Daoy (cell line): ENCODE measurements around the gene CEP170B. TPM values are rescaled to one million over a fixed set of nuclear protein-coding genes. Genes with fewer than 3 reads are reported as not detected.
A peak's percentile ranks its signal among the peaks of the same experiment; 100 is the strongest.
"Not testable (repeated sequence)": the region's sequence is repeated elsewhere in the genome, so short reads cannot be mapped to it uniquely, and the experiment has no call there.

Experiments used
- DNase-seq: peaks from one replicate; pipeline ENCODE4 v3.0.0-alpha.2; 2015; ENCODE audit warnings: low read depth
- total RNA-seq: library from RNA; depleted of rRNA; stranded (reverse); fragments of >200 nt; shearing (Covaris generic); gene quantifications from 2 replicates; pipeline ENCODE4 v1.2.3, GENCODE V29; 2014

Gene CEP170B
- total RNA-seq, 1 experiment from 2014 or later: 16.7 TPM

DNA sequence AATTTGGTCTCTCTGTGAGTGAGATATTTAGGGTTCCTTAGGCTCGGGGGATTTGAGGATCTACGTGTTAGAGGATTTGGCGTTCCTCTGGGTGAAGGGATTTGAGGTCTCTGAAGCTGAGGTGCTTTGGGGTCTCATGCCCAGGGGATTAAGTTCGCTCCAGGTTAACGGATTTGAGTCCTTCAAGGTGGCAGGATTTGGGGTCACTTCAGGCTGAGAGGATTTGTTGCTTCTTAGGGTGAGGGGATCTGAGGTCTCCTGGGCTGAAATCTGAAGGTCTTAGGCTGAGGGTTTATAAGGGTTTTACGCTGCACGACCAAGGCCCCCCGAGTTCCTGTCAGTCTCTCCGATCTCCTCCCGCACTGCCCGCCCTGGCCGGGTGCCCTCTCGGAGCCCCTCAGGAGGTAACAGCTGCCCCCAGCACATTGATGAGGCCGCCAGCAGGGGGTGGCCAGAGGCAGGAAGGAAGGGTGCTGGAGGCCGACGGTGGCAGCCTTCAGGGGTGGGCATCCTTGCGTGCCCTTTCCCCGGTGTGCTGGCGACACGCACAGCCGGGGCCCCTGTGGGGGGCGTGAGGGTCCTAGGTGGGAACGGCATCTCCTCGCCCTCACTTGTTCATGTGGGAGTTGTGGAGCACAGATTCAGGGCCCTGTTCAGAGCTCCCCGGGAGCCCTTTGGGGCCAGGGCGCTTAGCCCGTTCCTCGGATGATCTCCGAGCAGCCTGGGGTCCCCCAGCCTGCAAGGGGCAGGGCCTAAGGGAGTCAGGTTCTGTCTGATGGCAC, 14.3 kb downstream of the CEP170B start:
- DNase-seq: no peak

- no peak for DNase-seq
Measured at GRCh38 chr14:104879983-104880565, 15.0 kb downstream of the CEP170B start.

GRCh38 chr14:104880584-104881210, 15.6 kb downstream of the CEP170B start:
- DNase-seq: no peak

DNA sequence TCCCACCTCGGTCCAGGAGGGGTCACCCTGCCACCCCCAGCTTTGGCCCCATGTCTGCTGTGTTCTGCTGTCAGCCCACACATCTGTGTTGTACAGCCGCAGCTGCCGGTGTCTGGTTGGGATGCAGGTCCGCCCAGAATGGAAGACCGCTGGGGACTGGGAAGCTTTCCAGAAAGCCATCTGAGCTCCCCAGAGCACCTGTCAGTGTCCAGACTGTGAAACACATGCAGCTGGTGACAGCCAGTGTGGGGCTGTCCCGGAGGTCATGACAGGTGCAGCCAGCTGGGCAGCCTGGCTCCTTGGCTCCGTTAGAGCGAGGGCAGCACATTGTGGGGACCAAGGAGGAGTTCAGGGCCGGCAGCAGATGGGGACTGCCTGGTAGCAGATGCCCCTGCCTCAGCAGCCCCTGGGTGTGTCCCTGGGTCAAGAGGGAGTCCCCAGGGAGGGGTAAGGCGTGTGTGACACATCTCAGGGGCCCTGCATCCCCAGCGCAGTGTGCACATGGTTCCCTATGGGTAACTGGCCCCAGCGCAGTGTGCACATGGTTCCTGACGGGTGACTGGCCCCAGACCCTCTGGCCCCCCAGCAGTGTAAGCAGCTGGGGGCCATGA, 16.4 kb downstream of the CEP170B start:
- no peak for DNase-seq

DNA sequence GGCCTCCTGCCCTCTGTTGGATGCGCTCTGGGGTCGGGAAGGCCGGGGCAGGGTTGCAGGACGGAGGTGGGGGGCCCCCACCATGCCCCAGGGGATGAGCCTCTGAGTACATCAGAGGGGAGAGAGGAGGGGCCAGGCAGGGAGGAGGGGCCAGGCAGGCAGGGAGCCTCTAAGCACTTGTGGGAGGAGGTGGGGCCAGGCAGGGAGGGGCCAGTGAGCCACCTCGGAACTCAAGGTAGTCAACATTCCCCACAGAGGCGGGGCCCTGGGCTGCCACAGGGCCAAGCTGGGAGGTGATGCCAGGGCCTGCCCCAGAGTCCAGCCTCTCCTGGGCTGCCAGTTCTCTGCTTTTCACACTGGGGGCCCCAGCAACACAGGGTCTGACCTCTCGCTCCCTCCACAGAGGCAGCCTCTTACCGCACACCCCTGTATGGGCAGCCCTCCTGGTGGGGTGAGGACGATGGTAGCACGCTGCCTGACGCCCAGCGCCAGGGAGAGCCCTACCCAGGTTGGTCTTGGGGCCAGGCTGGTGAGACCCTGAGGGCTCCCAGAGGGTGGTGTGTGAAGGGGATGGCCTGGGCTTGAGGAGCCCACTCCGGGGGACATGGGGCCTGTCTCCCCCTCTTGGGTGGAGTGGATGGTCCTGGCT, 17.4 kb downstream of the CEP170B start:
- DNase-seq: peak; percentile 61

- no peak for DNase-seq
Measured at GRCh38 chr14:104882991-104883660, 18.1 kb downstream of the CEP170B start.

GRCh38 chr14:104883681-104884361, 18.8 kb downstream of the CEP170B start:
- DNase-seq: no peak

DNA sequence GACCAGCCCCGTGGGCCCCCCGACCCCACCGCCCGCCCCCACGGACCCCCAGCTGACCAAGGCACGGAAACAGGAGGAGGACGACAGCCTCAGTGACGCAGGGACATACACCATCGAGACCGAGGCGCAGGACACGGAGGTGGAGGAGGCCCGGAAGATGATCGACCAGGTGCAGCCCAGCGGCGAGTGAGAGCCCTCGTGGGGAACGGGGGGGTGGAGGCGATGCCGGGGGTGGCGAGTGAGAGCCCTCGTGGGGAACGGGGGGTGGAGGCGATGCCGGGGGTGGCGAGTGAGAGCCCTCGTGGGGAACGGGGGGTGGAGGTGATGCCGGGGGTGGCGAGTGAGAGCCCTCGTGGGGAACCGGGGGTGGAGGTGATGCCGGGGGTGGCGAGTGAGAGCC, 19.3 kb downstream of the CEP170B start:
- not testable (repeated sequence) for DNase-seq

DNA sequence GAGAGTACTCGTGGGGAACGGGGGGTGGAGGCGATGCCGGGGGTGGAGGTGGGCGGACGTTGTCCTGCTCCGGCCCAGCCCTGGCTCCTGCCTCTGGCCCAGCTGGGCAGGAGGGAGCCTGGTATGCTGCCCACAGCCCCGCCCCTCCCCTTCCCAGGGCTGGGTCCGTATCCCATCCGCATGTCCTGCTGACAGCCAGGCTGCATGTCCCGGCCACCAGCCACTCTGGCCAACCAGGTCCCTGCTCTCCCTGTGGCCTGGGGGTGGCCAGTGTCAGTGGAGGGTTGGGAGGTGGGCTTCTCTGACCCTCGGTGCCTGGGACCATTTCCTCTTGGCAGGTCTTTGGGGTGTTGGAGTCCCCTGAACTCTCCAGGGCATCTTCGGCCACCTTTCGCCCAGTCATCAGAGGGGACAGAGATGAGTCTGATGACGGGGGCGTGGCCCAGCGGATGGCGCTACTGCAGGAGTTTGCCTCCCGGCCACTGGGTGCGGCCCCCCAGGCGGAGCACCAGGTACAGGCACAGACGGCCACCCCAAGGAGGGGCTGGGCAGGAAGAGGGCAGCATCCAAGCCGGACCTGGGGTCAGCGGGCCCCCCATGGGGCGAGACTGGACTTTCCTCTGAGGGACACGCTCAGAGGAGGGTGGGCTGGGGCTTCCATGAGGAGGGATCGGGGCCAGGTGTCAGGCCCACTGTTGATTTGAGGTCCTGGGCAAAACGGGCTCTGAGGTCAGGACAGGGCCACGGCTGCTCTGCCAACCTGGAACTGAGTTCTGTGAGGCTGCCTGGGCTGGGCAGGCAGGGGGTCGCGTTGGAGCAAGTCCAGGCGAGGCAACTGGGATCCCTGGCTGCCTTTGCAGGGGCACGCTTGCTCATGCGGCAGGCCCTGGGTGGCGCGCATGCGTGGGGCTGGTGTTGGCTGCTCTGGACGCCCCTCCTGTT, 20.2 kb downstream of the CEP170B start:
- no peak for DNase-seq

DNA sequence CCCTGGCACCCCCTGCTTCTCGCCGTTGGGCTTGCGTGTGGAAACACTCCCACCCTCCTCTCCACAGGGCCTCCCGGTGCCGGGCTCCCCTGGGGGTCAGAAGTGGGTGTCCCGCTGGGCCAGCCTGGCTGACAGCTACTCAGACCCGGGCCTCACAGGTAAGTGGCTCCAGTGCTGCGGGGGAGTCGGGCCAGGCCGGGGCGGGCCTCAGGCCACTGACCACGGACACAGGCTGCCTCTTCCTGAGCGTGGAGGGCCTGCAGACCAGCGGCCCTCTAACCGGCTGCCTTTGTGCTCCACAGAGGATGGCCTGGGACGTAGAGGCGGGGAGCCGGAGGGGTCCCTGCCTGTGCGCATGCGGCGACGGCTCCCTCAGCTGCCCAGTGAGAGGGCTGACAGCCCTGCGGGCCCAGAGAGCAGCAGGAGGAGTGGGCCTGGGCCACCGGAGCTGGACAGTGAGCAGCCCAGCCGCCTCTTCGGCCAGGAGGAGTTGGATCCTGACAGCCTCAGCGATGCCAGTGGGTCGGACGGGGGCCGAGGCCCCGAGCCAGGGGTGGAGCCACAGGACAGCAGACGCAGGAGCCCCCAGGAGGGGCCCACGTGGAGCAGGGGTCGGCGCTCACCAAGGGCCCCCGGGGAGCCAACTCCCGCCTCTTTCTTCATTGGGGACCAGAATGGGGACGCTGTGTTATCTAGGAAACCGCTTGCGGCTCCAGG, 21.1 kb downstream of the CEP170B start:
- no peak for DNase-seq

- no peak for DNase-seq
Measured at GRCh38 chr14:104886690-104887622, 21.9 kb downstream of the CEP170B start.

- peak; percentile 2 for DNase-seq
Measured at GRCh38 chr14:104887623-104888488, 22.8 kb downstream of the CEP170B start.

- DNase-seq: peak; percentile 3
Measured at GRCh38 chr14:104888489-104889374, 23.7 kb downstream of the CEP170B start.

GRCh38 chr14:104889375-104889757, 24.3 kb downstream of the CEP170B start:
- peak; percentile 4 for DNase-seq

DNA sequence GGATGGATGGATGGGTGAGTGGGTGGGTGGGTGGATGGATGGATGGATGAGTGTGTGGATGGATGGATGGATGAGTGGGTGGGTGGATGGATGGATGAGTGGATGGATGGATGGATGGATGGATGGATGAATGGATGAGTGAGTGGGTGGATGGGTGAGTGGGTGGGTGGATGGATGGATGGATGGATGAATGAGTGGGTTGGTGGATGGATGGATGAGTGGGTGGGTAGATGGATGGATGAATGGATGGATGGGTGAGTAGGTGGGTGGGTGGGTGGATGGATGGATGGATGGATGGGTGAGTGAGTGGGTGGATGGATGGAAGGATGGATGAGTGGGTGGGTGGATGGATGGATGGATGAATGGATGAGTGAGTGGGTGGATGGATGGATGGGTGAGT, 25.2 kb downstream of the CEP170B start:
- DNase-seq: not testable (repeated sequence)

GRCh38 chr14:104891121-104891551, 26.1 kb downstream of the CEP170B start:
- no peak for DNase-seq
